ENCODE measurements around the gene HOXA3.

Gene HOXA3

GRCh38 chr7:27159266-27160144 is 7.1 kb upstream of the HOXA3 start:
- no peaks in the 10 kb centered on the region for H3K9me3 ChIP-seq (ENCODE audit: control insufficient read depth, insufficient read depth, low read length)
- no peaks in the 10 kb centered on the region for H3K36me3 ChIP-seq (ENCODE audit: control insufficient read depth, insufficient read depth, low read length)
- H3K9ac ChIP-seq (ENCODE audit: low read depth, low read length), result no peak overlapping the region
- peaks cover 97% of the 10 kb centered on the region for H3K27me3 ChIP-seq (ENCODE audit: control insufficient read depth, insufficient read depth, low read length)
- H3K4me1 ChIP-seq (ENCODE audit: control insufficient read depth, insufficient read depth, low read length), result no peaks in the 10 kb centered on the region
- H3K4me3 ChIP-seq (ENCODE audit: low read depth, low read length), result peak overlapping the region; percentile 20

GRCh38 chr7:27158436-27159265 is 6.3 kb upstream of the HOXA3 start:
- Histone ChIP-seq H3K9ac (ENCODE audit: low read depth, low read length) (no peak overlapping the region), H3K27me3 (ENCODE audit: control insufficient read depth, insufficient read depth, low read length) (peaks cover 97% of the 10 kb centered on the region), H3K4me3 (ENCODE audit: low read depth, low read length) (no peak overlapping the region), H3K4me1 (ENCODE audit: control insufficient read depth, insufficient read depth, low read length) (no peaks in the 10 kb centered on the region), H3K9me3 (ENCODE audit: control insufficient read depth, insufficient read depth, low read length) (no peaks in the 10 kb centered on the region), H3K36me3 (ENCODE audit: control insufficient read depth, insufficient read depth, low read length) (no peaks in the 10 kb centered on the region)

- Histone ChIP-seq H3K4me3 (ENCODE audit: low read depth, low read length) (peak overlapping the region; percentile 30), H3K9me3 (ENCODE audit: control insufficient read depth, insufficient read depth, low read length) (no peaks in the 10 kb centered on the region), H3K36me3 (ENCODE audit: control insufficient read depth, insufficient read depth, low read length) (no peaks in the 10 kb centered on the region), H3K9ac (ENCODE audit: low read depth, low read length) (no peak overlapping the region), H3K27me3 (ENCODE audit: control insufficient read depth, insufficient read depth, low read length) (peaks cover 97% of the 10 kb centered on the region), H3K4me1 (ENCODE audit: control insufficient read depth, insufficient read depth, low read length) (no peaks in the 10 kb centered on the region)
These were observed 5.5 kb upstream of the HOXA3 start for GRCh38 chr7:27157702-27158431.

GRCh38 chr7:27156916-27157701 is 4.7 kb upstream of the HOXA3 start:
- no peaks in the 10 kb centered on the region for H3K36me3 ChIP-seq (ENCODE audit: control insufficient read depth, insufficient read depth, low read length)
- no peak overlapping the region for H3K9ac ChIP-seq (ENCODE audit: low read depth, low read length)
- H3K4me3 ChIP-seq (ENCODE audit: low read depth, low read length), result peak overlapping the region; percentile 30
- H3K4me1 ChIP-seq (ENCODE audit: control insufficient read depth, insufficient read depth, low read length), result no peaks in the 10 kb centered on the region
- peaks cover 97% of the 10 kb centered on the region for H3K27me3 ChIP-seq (ENCODE audit: control insufficient read depth, insufficient read depth, low read length)
- H3K9me3 ChIP-seq (ENCODE audit: control insufficient read depth, insufficient read depth, low read length), result no peaks in the 10 kb centered on the region

GRCh38 chr7:27156508-27156898 is 4.1 kb upstream of the HOXA3 start, which contains the start of gene HOXA7:
TSS of gene HOXA7 (minus strand) at chr7:27156675. CDS start at chr7:27156545, 130 bp downstream.
- peaks cover 98% of the 10 kb centered on the region for H3K27me3 ChIP-seq (ENCODE audit: control insufficient read depth, insufficient read depth, low read length)
- no peak within 1 kb of the TSS for H3K9ac ChIP-seq (ENCODE audit: low read depth, low read length)
- H3K9me3 ChIP-seq (ENCODE audit: control insufficient read depth, insufficient read depth, low read length), result no peaks in the 10 kb centered on the region
- no peaks in the 10 kb centered on the region for H3K4me1 ChIP-seq (ENCODE audit: control insufficient read depth, insufficient read depth, low read length)
- H3K36me3 ChIP-seq (ENCODE audit: control insufficient read depth, insufficient read depth, low read length), result no peaks in the 10 kb centered on the region
- peak within 1 kb of the TSS; percentile 43 for H3K4me3 ChIP-seq (ENCODE audit: low read depth, low read length)

- Histone ChIP-seq H3K36me3 (ENCODE audit: control insufficient read depth, insufficient read depth, low read length) (no peaks in the 10 kb centered on the region), H3K9ac (ENCODE audit: low read depth, low read length) (no peak overlapping the region), H3K4me1 (ENCODE audit: control insufficient read depth, insufficient read depth, low read length) (no peaks in the 10 kb centered on the region), H3K4me3 (ENCODE audit: low read depth, low read length) (peak overlapping the region; percentile 43), H3K9me3 (ENCODE audit: control insufficient read depth, insufficient read depth, low read length) (no peaks in the 10 kb centered on the region), H3K27me3 (ENCODE audit: control insufficient read depth, insufficient read depth, low read length) (peaks cover 99% of the 10 kb centered on the region)
These were observed 3.6 kb upstream of the HOXA3 start for GRCh38 chr7:27155816-27156507.

GRCh38 chr7:27154901-27155815 is 2.8 kb upstream of the HOXA3 start:
- no peak overlapping the region for H3K9ac ChIP-seq (ENCODE audit: low read depth, low read length)
- H3K4me1 ChIP-seq (ENCODE audit: control insufficient read depth, insufficient read depth, low read length), result no peaks in the 10 kb centered on the region
- no peaks in the 10 kb centered on the region for H3K9me3 ChIP-seq (ENCODE audit: control insufficient read depth, insufficient read depth, low read length)
- H3K4me3 ChIP-seq (ENCODE audit: low read depth, low read length), result peak overlapping the region; percentile 22
- peaks cover 99% of the 10 kb centered on the region for H3K27me3 ChIP-seq (ENCODE audit: control insufficient read depth, insufficient read depth, low read length)
- no peaks in the 10 kb centered on the region for H3K36me3 ChIP-seq (ENCODE audit: control insufficient read depth, insufficient read depth, low read length)

GRCh38 chr7:27154369-27154768 is 2.0 kb upstream of the HOXA3 start:
- Histone ChIP-seq H3K36me3 (ENCODE audit: control insufficient read depth, insufficient read depth, low read length) (no peaks in the 10 kb centered on the region), H3K9ac (ENCODE audit: low read depth, low read length) (no peak overlapping the region), H3K9me3 (ENCODE audit: control insufficient read depth, insufficient read depth, low read length) (no peaks in the 10 kb centered on the region), H3K4me3 (ENCODE audit: low read depth, low read length) (peak overlapping the region; percentile 11), H3K4me1 (ENCODE audit: control insufficient read depth, insufficient read depth, low read length) (no peaks in the 10 kb centered on the region), H3K27me3 (ENCODE audit: control insufficient read depth, insufficient read depth, low read length) (peaks cover 99% of the 10 kb centered on the region)

- H3K9me3 ChIP-seq (ENCODE audit: control insufficient read depth, insufficient read depth, low read length), result no peaks in the 10 kb centered on the region
- H3K4me1 ChIP-seq (ENCODE audit: control insufficient read depth, insufficient read depth, low read length), result no peaks in the 10 kb centered on the region
- no peak overlapping the region for H3K9ac ChIP-seq (ENCODE audit: low read depth, low read length)
- peak overlapping the region; percentile 5 for H3K4me3 ChIP-seq (ENCODE audit: low read depth, low read length)
- peaks cover 99% of the 10 kb centered on the region for H3K27me3 ChIP-seq (ENCODE audit: control insufficient read depth, insufficient read depth, low read length)
- H3K36me3 ChIP-seq (ENCODE audit: control insufficient read depth, insufficient read depth, low read length), result no peaks in the 10 kb centered on the region
These were observed 1.1 kb upstream of the HOXA3 start for GRCh38 chr7:27153526-27153925.

All from iPS-15b (cell line).